ENCODE results near the gene COL4A2. TPM values are rescaled to one million over a fixed set of nuclear protein-coding genes. Genes with fewer than 3 reads are reported as not detected.

COL4A2 gene
- total and polyA plus RNA-seq, 8 donors = 18.4 to 130 (median 43.8) TPM

DNA sequence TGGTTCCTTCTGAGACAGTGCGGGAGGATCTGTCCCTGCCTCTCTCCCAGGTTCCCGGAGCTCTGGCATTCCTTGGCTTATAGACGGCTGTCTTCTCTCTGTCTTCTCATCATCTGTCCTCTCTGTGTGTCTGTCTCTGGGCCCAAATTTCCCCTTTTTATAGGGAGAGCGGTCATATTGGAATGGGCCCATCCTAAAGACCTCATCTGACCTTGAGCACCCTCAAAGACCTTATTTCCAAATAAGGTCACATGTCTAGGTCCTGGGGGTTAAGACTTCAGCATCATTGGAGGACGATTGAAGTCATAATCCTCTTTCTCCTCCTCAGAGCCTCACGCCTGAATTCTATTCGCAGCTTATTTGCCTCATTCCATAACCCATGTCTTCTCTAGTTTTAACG lies 156.1 kb downstream of the COL4A2 start:
- TF ChIP-seq CTCF (IDR thresholded peaks at IDR 0.05) = no peak
- Histone ChIP-seq H3K4me3 (no peak overlapping the region), H3K4me1 (no peaks in the 10 kb centered on the region), H3K36me3 (no peaks in the 10 kb centered on the region), H3K27ac (no peak overlapping the region), H3K9me3 (no peaks in the 10 kb centered on the region), H3K27me3 (no peaks in the 10 kb centered on the region)
- FAIRE-seq = no peak
- 71 to 72% methylated on average over 8 of the region's 8 CpGs for WGBS, 2 donors
- DNase-seq = no peak
- intact Hi-C loops (cut with DNase I) = no loop called here
- ATAC-seq = no peak

DNA sequence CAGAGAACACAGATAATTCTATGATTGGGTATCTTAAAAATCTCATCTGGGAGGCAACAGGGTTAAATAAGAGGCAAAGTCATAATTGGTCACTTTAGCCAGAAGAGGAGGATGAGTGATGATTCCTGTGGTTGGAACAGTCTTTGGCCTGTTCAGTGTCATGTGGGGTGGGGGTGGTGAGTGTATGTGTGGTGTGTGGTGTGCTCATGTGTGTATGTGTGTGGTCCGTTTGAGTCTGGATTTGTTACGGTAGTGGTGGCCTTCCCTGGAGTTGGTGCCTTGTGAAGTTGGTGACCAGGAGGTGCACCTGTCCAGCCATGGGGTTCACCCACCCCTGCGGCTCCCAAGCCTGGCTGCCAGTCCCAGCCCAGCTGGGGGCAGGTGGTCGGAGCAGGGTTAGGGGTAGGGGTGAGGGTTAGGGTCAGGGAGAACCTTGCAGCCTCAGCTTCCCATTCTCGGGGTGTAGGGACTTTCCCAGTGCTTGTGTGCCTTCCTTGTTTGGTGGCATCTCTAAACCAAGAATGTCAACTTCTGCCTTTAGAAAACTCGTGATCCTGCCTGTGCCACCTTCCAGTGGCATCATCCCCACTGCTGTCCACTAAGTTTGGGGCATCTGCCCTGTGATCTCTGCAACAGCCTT lies 156.9 kb downstream of the COL4A2 start:
- DNase-seq (no peak), FAIRE-seq (no peak), ATAC-seq (peak in 2 of 4 donors; percentile 33 to 76)
- intact Hi-C loops (cut with DNase I) = no loop called here
- TF ChIP-seq CTCF (IDR thresholded peaks at IDR 0.05) = no peak
- H3K27me3 ChIP-seq = no peaks in the 10 kb centered on the region
- WGBS, 2 donors = 77 to 82% methylated on average over 6 of the region's 6 CpGs
- no peak overlapping the region for H3K4me3 ChIP-seq
- peak overlapping the region in 2 of 4 donors; percentile 19 to 28 for H3K27ac ChIP-seq
- no peaks in the 10 kb centered on the region for H3K9me3 ChIP-seq
- no peaks in the 10 kb centered on the region for H3K4me1 ChIP-seq
- no peaks in the 10 kb centered on the region for H3K36me3 ChIP-seq

GRCh38 chr13:110464556-110465333 lies 157.7 kb downstream of the COL4A2 start:
- FAIRE-seq (no peak), DNase-seq (no peak), ATAC-seq (peak in 2 of 4 donors; percentile 18 to 46)
- TF ChIP-seq CTCF (IDR thresholded peaks at IDR 0.05) = no peak
- Histone ChIP-seq H3K4me3 (no peak overlapping the region), H3K36me3 (peaks cover 0 to 4% (median 0%) of the 10 kb centered on the region in 3 donors), H3K4me1 (no peaks in the 10 kb centered on the region), H3K9me3 (no peaks in the 10 kb centered on the region), H3K27ac (peak overlapping the region in 1 of 4 donors; percentile 19), H3K27me3 (no peaks in the 10 kb centered on the region)
- 84 to 87% methylated on average over 22 of the region's 22 CpGs for WGBS, 2 donors
- intact Hi-C loops (cut with DNase I) = no loop called here

GRCh38 chr13:110465696-110466095 lies 158.6 kb downstream of the COL4A2 start:
- Histone ChIP-seq H3K27ac (no peak overlapping the region), H3K4me3 (no peak overlapping the region), H3K9me3 (no peaks in the 10 kb centered on the region), H3K4me1 (no peaks in the 10 kb centered on the region), H3K36me3 (peaks cover 0 to 4% (median 0%) of the 10 kb centered on the region in 3 donors), H3K27me3 (no peaks in the 10 kb centered on the region)
- no peak for DNase-seq
- TF ChIP-seq CTCF (IDR thresholded peaks at IDR 0.05) = no peak
- no peak for ATAC-seq
- no peak for FAIRE-seq
- 79 to 84% methylated on average over 9 of the region's 9 CpGs for WGBS, 2 donors
- intact Hi-C loops (cut with DNase I) = no loop called here

Data from pancreas (tissue), 10 donors.